Tibial artery (tissue), 4 donors: ENCODE results near the gene IL15RA.

Source experiments
- DNase-seq, 2 donors: peaks; one replicate each; pipeline ENCODE4 v3.0.0-alpha.2; 2019
- H3K27ac ChIP-seq, 2 donors: fragments of 200-600 bp; sonication (generic) in 1 of 2; 1 replicate in 1 of 2; 2 replicates in 1 of 2; pipeline ENCODE4 v1.5.1; 2018 to 2019; ENCODE audit warnings: mild to moderate bottlenecking in 1 of 2
- H3K27me3 ChIP-seq, 2 donors: fragments of 200-600 bp; sonication (generic) in 1 of 2; one replicate each; pipeline versions ENCODE4 v1.5.1 to v1.6.0; 2016 to 2019
- H3K36me3 ChIP-seq, 3 donors: fragments of 200-600 bp; sonication (generic) in 2 of 3; one replicate each; pipeline ENCODE4 v1.5.1; 2016 to 2019; ENCODE audit warnings: mild to moderate bottlenecking in 2 of 3
- H3K4me1 ChIP-seq, 4 donors: fragments of 200-600 bp; sonication (generic) in 2 of 4; 1 replicate in 3 of 4; 2 replicates in 1 of 4; pipeline ENCODE4 v1.5.1; 2016 to 2019
- H3K4me3 ChIP-seq, 2 donors: fragments of 200-600 bp; sonication (generic) in 1 of 2; 1 replicate in 1 of 2; 2 replicates in 1 of 2; pipeline ENCODE4 v1.5.1; 2018 to 2019; ENCODE audit warnings: mild to moderate bottlenecking in 2 of 2
- H3K9me3 ChIP-seq, 3 donors: fragments of 200-600 bp; sonication (generic) in 1 of 3; one replicate each; pipeline ENCODE4 v1.5.1; 2016 to 2019
- CTCF ChIP-seq, 2 experiments: fragments of 200-600 bp in 1 of 2; fragments of 450-650 bp in 1 of 2; IDR thresholded peaks; one replicate each; pipeline ENCODE4 v1.5.1; 2017 to 2019; ENCODE audit warnings: antibody characterized with exemption in 2 of 2, mild to moderate bottlenecking in 1 of 2, moderate library complexity in 1 of 2
- intact Hi-C: fragments of 100-400 bp; cut with DNase I; formaldehyde crosslinking; loops from one replicate; pipeline ENCODE4 v1.15.0; 2023; ENCODE audit warnings: low total_unique reads

Gene IL15RA

GRCh38 chr10:5940807-5941218 is 36.5 kb downstream of the IL15RA start:
- H3K27me3 ChIP-seq, result no peaks in the 10 kb centered on the region
- intact Hi-C loops, result no loop called here
- no peak for TF ChIP-seq CTCF (IDR thresholded peaks at IDR 0.05)
- DNase-seq, result no peak
- H3K27ac ChIP-seq, result no peak overlapping the region
- no peaks in the 10 kb centered on the region for H3K9me3 ChIP-seq
- peaks cover 28 to 33% (median 30%) of the 10 kb centered on the region in 3 donors for H3K36me3 ChIP-seq
- H3K4me3 ChIP-seq, result no peak overlapping the region
- peaks cover 0 to 44% (median 28%) of the 10 kb centered on the region in 4 donors for H3K4me1 ChIP-seq

- peaks cover 39 to 53% (median 43%) of the 10 kb centered on the region in 3 donors for H3K36me3 ChIP-seq
- no peaks in the 10 kb centered on the region for H3K27me3 ChIP-seq
- H3K27ac ChIP-seq, result no peak overlapping the region
- H3K4me1 ChIP-seq, result peaks cover 0 to 19% (median 5%) of the 10 kb centered on the region in 4 donors
- H3K4me3 ChIP-seq, result no peak overlapping the region
- no peak for TF ChIP-seq CTCF (IDR thresholded peaks at IDR 0.05)
- intact Hi-C loops, result no loop called here
- no peaks in the 10 kb centered on the region for H3K9me3 ChIP-seq
- no peak for DNase-seq
Observed at GRCh38 chr10:5938291-5938690, 39.1 kb downstream of the IL15RA start.

- H3K9me3 ChIP-seq, result no peaks in the 10 kb centered on the region
- no peak overlapping the region for H3K27ac ChIP-seq
- peaks cover 48 to 66% (median 54%) of the 10 kb centered on the region in 3 donors for H3K36me3 ChIP-seq
- no peak for TF ChIP-seq CTCF (IDR thresholded peaks at IDR 0.05)
- H3K4me1 ChIP-seq, result peaks cover 0 to 6% (median 2%) of the 10 kb centered on the region in 4 donors
- no peaks in the 10 kb centered on the region for H3K27me3 ChIP-seq
- DNase-seq, result no peak
- intact Hi-C loops, result no loop called here
- no peak overlapping the region for H3K4me3 ChIP-seq
Observed at GRCh38 chr10:5937016-5937415, 40.3 kb downstream of the IL15RA start.

- no peak for TF ChIP-seq CTCF (IDR thresholded peaks at IDR 0.05)
- DNase-seq, result no peak
- Histone ChIP-seq H3K27me3 (no peaks in the 10 kb centered on the region), H3K4me1 (no peaks in the 10 kb centered on the region), H3K27ac (no peak overlapping the region), H3K36me3 (peaks cover 52 to 78% (median 66%) of the 10 kb centered on the region in 3 donors), H3K4me3 (no peak overlapping the region), H3K9me3 (no peaks in the 10 kb centered on the region)
- intact Hi-C loops, result no loop called here
Observed at GRCh38 chr10:5935628-5936027, 41.7 kb downstream of the IL15RA start.

GRCh38 chr10:5933909-5934546 is 43.3 kb downstream of the IL15RA start:
- TF ChIP-seq CTCF (IDR thresholded peaks at IDR 0.05), result no peak
- H3K36me3 ChIP-seq, result peaks cover 66 to 93% (median 82%) of the 10 kb centered on the region in 3 donors
- intact Hi-C loops, result no loop called here
- no peaks in the 10 kb centered on the region for H3K4me1 ChIP-seq
- no peak for DNase-seq
- no peak overlapping the region for H3K27ac ChIP-seq
- no peaks in the 10 kb centered on the region for H3K27me3 ChIP-seq
- H3K9me3 ChIP-seq, result no peaks in the 10 kb centered on the region
- no peak overlapping the region for H3K4me3 ChIP-seq
